ENCODE data around the gene CASZ1.

The CASZ1 gene

DNA sequence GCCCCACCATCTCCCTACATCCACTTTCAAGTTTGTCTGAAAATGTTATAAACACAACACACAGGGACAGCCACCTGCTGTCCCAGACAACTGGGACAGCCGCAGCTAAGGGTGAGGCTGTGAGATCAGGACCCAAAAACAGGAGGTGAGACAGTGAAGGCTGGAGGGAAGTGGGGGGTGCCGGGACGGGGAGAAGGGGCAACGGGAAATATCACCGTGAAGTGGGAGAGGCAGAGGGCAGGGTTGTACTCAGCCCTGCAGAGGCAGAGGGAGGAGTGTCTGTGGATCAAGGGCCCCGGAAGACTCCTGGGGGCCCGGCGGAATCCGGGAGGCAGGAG, 114.4 kb downstream of the CASZ1 start:
- DNase-seq (ENCODE audit: low read depth), result no peak
- no peak overlapping the region for H3K4me3 ChIP-seq (ENCODE audit: low read depth, low read length)

DNA sequence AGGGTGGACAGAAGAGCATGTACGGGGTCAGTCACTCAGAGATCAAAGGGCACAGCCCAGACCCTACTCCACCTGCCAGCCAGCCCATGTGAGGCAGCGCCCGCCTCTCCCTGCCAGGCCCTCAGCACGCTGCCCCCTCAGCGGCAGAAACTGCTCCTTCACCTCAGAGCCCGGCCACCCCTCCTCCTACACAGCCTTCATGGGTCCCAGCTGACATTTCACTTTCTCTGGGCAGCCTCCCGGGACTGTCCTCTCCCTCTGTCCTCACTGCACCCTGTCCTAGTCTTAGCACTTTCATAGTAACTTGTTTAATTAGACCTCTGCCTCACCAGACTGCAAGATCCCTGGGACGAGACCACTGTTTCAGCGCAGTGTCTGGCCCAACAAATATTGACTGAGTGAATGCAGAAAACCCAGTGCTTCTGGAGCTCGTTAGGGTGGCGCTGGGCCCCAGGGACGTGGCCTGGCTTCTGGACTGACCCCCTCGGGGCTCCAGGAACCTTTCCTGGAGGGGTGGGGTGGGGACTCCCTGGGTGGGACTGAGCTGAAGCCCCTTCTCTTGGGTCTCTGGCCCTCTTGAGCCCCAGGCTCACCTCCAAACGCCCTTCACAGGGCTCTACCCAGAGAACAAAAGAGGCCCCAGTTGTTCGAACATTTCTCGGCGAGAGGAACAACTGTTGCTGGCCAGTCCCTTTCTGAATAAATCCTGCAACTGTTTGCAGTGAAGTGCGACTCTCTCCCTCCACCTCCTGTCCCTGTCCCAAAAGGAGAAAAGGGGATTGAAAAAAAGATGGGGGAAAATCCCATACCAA, 114.9 kb downstream of the CASZ1 start:
- H3K4me3 ChIP-seq (ENCODE audit: low read depth, low read length), result no peak overlapping the region

DNA sequence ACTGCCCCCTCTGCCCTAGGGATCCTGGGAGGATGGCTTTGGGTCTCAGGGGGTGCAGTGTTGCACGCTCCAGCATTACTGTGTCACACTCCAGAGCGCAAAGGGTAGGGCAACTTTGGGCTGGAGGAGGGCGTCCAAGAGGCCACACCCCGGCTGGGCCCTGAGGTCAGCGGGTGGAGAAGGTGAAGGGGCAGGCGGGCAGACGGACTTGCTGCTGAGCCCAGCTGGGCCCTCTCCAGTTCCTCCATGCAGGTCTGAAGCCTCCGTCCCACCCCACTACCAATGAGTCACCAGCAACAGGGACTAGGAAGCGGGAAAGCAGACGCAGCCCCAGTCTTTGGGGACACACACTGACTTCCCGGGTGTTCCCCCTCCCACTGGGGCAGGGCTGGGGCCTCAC, 116.0 kb downstream of the CASZ1 start:
- H3K4me3 ChIP-seq (ENCODE audit: low read depth, low read length), result no peak overlapping the region
- no peak for DNase-seq (ENCODE audit: low read depth)

More for the DNA sequence above, 114.9 kb downstream of the CASZ1 start:
- DNase-seq (ENCODE audit: low read depth), result no peak

DNA sequence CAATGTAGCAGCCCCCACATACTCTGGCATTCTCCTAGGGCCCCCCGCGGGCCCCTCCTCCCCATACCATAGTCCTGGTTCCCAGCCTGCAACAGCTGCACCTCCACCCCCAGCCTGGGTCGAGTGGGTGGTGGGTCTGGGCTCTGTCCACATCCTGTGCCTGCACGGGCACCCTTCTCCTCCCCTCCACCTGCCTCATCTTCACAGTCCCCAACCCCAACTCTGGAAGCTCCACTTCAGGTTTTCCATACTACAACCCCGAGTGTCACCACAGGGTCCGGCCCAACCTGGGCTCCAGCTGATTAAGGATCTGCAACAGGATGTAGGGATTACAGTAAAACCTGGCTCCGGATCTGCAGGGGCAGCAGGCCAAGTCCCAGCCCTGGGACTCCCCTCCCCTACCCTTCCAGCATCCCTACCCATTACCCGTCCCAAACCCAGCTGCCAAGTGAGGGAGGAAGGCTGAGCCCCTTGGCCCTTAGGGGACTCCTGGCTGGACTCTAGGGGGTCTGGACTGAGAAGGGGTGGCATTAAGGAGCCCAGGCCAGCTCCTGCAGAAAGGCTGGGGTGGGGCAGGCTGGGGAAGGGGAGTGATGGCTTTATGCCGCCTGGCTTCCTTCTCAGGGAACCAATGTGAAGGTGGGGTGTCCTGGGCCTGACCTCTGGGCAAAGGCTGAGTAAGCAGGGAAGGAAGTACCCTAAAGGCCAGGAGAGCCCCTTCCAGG, 116.8 kb downstream of the CASZ1 start:
- no peak overlapping the region for H3K4me3 ChIP-seq (ENCODE audit: low read depth, low read length)
- peak; percentile 20 for DNase-seq (ENCODE audit: low read depth)

DNA sequence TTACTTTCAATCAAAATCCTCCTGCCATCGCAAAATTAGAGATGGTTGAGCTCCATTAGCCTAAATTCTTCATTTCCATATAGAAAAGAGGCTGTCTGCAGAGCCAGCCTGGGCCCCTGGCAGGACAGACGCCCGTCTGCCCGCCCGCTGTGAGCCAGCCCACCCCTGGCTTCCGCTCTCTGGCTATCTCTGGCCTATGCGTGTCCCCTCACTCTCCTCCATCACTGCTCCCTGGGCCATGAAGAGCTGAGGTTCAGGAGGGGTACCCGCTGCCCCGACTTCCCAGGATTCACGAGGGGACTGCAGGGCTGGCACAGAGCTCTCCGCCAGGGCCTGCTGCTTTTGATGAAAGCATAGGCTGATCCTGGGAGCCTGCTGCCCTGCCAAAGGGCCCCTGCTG, 117.6 kb downstream of the CASZ1 start:
- H3K4me3 ChIP-seq (ENCODE audit: low read depth, low read length), result no peak overlapping the region

DNA sequence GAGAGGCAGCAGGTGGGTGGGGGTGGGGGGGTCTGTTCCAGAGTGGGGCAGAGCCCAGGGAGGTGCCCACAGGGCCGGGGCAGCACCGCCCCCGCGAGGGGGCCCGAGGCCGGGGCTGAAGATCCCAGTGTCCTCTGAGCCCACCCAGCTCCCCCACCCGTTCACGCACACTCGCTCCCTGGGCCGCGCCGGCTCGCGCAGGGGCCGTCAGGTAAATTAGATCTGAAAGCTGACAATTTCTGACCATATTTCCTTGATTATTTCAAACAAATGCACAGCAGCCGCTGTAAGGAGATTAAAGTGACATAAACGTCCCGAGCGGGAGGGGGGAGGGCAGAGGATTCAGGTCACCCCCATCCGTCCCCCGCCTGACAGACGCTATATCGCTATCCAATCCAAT, 118.0 kb downstream of the CASZ1 start:
- no peak overlapping the region for H3K4me3 ChIP-seq (ENCODE audit: low read depth, low read length)
- no peak for DNase-seq (ENCODE audit: low read depth)

More for the DNA sequence above, 117.6 kb downstream of the CASZ1 start:
- DNase-seq (ENCODE audit: low read depth), result no peak

DNA sequence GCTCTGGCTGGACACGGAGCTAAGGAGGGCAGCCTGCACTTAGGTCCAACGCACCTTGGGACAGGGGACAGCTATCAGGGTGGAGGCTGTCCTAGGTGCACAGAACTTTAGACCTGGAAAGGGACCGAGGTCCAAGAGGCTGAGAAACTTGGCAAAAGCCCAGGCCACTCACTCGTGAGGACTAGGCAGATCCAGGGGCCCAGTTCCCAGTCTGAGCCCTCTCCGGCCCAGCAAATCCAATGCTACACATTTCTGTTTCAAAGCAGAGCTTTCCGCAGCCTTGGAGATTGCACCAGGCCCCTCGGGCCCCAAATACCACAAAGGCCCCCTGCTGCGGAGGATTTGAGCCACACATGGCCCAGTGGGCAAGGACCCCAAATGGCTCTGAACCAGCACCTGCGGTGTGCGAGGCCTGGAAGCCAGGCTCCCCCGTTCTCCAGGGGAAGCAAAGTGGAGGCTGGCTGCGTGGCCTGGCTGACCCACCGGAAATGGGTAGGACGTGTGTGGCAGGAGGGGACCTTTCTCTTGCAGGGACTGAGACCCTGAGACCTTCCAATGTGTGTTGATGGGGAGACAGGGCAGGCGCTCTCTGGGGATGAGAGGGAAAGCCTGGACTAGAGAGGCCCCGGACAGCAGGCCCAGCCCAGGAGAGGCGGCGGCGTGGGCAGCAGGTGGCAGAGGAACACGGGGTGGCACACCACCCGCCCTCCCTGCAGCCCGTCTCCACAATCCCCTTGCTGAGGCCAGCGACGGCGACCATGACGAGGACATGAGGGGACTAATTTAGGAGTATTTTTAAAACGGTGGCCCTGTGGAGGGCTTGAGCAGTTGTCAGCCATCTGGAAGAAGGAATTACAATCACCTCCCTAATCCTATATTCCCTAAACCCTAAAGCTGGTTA, 118.7 kb downstream of the CASZ1 start:
- no peak overlapping the region for H3K4me3 ChIP-seq (ENCODE audit: low read depth, low read length)
- DNase-seq (ENCODE audit: low read depth), result no peak

DNA sequence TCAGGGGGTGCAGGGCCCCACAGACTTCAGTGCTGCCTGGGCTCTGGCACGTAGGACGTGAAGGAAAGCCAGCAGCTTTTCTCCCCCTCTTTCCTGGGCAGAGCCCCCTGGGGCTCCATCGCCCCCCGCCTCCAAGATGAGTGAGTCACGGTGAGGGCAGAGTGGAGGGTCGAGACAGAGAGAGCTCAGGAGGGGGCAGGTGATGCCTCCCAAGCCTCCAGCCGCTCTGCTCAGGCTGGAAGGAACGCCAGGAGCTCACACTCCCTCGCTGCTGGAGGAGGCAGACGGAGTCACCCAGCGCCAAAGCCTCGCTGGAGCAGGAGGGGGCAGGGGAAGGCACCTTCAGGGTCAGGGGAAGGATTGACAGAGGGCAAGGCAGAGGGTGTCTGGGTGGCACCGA, 119.5 kb downstream of the CASZ1 start:
- H3K4me3 ChIP-seq (ENCODE audit: low read depth, low read length), result no peak overlapping the region
- no peak for DNase-seq (ENCODE audit: low read depth)

DNA sequence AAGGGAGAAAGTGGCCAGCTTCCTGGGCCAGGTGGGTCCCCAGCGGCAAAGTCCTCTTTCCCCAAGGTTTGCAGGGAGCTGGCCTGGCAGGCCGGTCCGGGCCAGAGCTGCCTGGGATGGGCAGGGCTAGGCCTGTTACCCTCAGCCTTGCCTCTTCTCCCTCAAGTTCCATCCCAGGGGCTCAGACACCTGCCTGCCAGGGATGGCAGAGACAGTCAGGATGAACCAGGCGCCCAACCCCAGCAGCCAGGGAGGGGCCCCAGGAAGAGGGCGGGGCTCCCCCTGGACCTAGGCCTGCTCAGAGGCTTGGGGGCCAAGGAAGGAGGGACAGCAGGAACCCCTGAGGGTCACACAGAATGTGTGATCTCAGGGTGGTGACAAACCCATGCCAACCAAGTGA, 120.6 kb downstream of the CASZ1 start:
- H3K4me3 ChIP-seq (ENCODE audit: low read depth, low read length), result no peak overlapping the region
- no peak for DNase-seq (ENCODE audit: low read depth)

DNA sequence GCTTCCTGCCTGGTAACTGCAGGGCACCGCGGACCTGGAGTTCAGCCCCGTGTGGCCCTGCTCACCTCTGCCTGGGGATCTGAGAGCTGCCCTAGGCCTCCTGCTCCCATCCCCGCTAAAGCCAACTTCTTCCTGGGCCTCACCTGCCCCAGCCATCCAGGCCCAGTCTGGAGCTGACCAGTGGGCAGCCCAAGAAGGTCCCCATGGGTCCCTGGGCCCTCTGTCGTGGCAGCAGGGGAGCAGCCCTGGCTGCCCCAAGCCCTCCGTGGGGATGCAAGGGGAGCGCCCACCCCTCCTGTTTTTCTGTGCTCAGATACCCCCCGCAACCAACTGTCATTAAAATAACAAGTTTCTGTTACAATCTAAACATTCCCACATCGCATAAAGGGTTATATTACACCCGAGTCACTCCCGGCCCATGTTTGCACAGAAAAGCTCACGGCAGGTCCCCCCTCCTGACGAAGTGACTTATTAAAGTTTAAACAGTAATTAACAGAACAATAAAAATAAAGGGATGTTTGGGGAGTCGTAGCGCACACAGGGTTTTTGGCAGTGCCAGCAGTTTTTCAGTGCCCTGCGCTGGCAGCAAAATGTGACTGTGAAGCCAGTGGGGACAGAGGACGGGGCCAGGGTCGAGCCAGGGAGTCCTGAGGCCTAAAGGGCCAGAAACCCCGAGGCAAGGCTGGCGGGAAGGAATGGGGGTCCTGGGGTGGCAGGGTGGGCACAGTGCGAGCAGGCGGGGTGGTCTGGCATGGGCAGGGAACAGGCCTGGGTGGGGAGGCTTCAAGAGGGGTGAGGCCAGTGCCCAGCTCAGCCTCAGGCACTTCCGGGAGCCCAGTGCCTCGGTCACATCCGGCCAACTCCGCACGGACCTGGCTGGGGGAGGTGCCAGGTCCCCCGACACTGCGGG, 121.5 kb downstream of the CASZ1 start:
- DNase-seq (ENCODE audit: low read depth), result no peak
- H3K4me3 ChIP-seq (ENCODE audit: low read depth, low read length), result no peak overlapping the region

DNA sequence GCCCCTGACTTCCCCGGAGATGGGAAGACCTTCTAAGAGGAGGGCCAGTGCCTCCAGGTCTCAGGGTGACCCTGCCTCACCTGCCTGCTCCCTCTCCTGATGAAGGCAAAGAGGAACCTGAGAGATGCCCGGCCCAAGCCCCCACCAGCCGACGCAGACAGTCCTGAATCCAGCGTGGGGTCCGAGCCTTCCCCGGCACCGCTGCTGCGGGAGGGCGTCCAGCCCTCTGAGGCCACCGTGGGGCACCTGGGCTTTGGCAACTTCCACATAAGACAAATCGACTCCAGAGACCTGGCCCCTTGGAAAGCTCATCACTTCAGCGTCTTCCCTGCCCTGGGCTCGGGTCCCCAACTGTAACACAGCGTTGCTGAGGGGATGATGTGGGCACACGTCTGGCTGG, 122.2 kb downstream of the CASZ1 start:
- no peak for DNase-seq (ENCODE audit: low read depth)
- no peak overlapping the region for H3K4me3 ChIP-seq (ENCODE audit: low read depth, low read length)

DNA sequence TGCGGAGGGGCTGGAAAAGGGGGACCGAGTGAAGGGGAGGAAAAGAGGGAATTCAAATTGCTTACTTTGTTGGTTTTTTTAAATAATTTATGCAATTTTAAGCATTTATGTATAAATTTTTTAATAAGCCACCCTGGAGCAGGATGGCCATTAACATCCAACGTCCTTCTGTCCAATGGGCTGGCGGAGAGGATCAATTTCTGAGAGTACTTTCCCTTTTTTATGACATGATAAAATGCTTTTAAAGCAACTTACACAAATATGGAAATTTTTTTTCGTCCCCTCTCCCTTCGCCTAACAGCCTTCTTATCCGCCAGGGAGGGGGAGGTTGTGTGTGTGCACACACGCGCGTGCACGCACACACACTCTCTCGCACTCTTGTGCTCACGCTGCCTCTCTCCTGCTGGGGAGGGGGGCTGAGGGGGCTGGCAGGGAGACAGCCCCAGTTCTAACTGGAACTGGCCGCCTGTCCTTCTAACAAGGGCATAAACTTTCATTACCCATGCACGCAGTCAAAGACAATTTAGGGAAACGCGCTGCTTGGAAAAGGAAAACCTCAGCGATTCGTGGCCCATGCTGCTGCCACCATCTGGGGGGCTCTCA, 123.2 kb downstream of the CASZ1 start:
- DNase-seq (ENCODE audit: low read depth), result no peak
- no peak overlapping the region for H3K4me3 ChIP-seq (ENCODE audit: low read depth, low read length)

DNA sequence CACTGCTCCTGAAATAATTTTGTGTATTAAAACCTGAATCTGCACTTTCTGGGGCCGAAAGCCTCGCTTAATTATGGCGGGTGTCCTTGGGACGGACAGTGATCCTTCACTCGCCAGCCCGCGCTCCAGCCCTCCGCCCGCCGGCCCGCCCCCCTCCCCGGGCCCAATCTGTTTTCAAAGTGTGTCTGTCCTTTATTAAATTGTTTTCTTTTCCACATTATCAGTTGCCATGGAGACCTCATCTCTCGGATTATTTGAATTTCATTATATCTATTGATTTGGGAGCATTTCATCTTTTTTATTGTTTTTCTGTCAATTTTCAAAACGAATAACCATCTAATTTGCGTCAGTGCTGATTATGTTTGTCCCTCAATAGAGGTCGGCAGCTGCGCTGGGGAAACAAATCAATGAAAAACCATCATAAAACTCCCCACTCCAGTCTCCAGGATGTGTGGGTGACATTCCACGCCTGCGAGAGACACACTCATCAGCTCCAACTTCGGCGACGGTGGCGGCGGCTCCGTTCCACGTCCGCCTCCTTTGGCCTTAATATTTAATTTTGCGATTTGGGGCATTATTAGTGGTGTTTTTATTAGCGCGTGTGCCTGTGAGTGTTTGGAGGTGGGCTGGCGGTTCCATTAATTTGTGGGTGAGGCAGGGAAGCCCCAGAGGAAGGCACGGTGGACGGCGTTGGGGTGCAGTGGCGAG, 123.9 kb downstream of the CASZ1 start:
- no peak overlapping the region for H3K4me3 ChIP-seq (ENCODE audit: low read depth, low read length)
- DNase-seq (ENCODE audit: low read depth), result no peak

DNA sequence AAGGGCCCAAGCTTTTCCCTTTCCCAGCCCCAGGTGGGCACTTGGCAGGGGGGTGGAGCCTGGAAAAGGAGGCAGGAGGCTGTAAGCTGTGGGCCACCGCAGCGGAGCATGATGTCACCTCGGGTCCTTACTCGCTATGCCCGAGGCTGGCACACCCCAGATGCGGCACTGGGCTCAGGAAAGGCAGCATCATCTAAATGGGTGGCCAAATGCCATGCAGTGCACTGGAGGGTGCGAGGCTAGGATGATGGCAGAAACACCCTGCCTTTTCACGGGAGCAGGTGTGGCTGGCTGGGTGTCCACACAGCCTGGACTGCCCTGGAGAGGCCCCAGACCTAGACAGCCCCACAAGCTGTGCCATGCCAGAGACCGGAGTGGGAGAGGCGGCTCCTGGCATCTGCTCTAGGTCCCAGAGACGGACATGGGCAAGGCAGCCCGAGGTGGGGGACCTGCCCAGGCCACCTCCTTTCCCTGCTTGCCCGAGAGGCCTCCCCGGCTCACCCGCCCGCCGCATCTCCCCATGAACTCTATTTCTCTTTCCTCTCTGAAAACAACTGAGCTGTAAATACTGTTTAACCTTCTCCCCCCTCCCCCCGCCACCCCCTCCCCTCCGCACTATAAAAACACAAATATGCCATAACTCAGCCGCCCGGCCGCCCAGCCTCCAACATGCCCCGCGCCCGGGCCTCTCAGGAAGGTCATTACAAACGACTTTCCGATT, 124.7 kb downstream of the CASZ1 start:
- DNase-seq (ENCODE audit: low read depth), result no peak
- H3K4me3 ChIP-seq (ENCODE audit: low read depth, low read length), result no peak overlapping the region

DNA sequence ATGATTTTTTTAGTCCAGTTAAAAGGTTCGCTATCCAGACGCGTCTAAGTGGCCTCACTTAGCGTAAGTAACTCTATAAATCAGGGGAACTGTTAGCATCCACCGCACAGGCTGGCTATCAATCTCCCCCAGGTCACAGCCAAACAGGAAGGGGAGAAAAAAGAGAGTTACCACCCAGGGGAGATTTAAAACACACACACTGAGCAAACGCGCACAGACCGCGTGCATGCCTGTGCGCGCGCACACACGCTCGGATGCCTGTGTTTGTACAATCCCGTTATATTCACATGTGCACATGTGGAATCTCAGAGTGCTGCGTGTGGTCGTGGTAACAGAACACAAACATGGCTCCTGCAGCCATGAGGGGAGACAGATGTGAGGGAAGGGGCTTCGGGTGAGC, 125.4 kb downstream of the CASZ1 start:
- H3K4me3 ChIP-seq (ENCODE audit: low read depth, low read length), result no peak overlapping the region
- no peak for DNase-seq (ENCODE audit: low read depth)

DNA sequence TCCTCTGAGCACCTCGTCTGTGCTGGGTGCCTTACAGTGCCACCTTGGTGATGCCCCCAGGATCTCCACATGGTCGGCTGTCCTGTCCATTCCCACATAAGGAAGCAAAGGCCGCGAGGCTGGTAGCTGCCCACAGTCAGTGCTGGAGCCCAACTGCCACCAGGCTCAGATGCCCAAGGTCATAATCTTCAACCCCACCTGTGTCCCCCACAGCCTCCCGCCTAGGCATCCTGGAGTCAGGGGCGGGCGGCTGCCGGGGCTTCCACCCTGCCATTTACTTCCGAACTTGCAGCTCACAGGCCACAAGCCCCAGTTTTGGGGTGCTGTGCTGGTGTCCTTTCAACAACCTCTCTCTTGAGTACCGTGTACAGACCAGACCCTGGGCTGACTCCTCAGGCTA, 126.3 kb downstream of the CASZ1 start:
- H3K4me3 ChIP-seq (ENCODE audit: low read depth, low read length), result no peak overlapping the region
- no peak for DNase-seq (ENCODE audit: low read depth)

DNA sequence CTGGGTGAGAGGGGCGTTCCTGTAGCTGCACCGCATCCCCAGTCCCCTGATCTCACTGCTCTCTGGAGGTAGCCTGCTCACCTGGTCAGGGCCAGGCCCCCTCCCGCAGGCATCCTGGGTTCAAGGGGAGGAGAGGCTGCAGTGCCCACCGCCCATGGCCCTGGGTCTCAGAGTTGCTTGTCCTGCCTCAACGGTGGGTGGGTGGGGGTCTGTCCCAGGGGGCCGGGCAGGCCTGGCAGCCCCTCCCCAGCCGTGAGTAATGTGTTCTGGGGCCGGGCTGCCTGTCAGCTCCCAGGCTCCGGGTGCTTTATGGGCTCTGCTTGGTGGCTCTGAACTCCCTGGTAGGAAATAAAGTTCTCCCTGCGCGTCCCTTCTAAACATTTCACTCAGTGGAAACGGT, 126.9 kb downstream of the CASZ1 start:
- DNase-seq (ENCODE audit: low read depth), result no peak
- no peak overlapping the region for H3K4me3 ChIP-seq (ENCODE audit: low read depth, low read length)
